GM12878 (cell line): Measurements from ENCODE around the gene DUSP12. TPM values are rescaled to one million over a fixed set of nuclear protein-coding genes. Genes with fewer than 3 reads are reported as not detected.

ENCODE experiments used
- ATAC-seq: fragments of 200-7000 bp; cut with Tn5 transposase; 3 replicates; pipeline ENCODE4 v1.9.1; 2020; ENCODE audit warnings: mild to moderate bottlenecking, moderate library complexity
- BruUV-seq: library from RNA; stranded (reverse); fragments of 400-500 nt; replicated peaks from 2 replicates; lab custom pipeline; 2021; lab: Mats Ljungman, UMichigan
- CTCF ChIA-PET: fragments of 300-600 bp; sonication (Branson Sonifier 250); formaldehyde crosslinking; extraction: SDS; loops from one replicate; lab custom pipeline; 2021; ENCODE audit warnings: inconsistent platforms; lab: Yijun Ruan, JAX
- POLR2A ChIA-PET: fragments of 350-600 bp; formaldehyde crosslinking; extraction: SDS; loops from one replicate; lab custom pipeline; 2021; ENCODE audit warnings: inconsistent platforms; lab: Charles Lee
- RAD21 ChIA-PET: fragments of 300-600 bp; sonication (Branson Sonifier 250); formaldehyde crosslinking; loops from one replicate; lab custom pipeline; 2023; ENCODE audit warnings: antibody characterized with exemption; ENCODE audit not compliant: unreplicated experiment; lab: Charles Lee
- SMC1A ChIA-PET: fragments of 300-600 bp; sonication (Branson Sonifier 250); formaldehyde crosslinking; loops from one replicate; lab custom pipeline; 2023; ENCODE audit not compliant: unreplicated experiment, uncharacterized antibody; lab: Charles Lee
- DNase-seq: peaks from one replicate; pipeline ENCODE4 v3.0.0-alpha.2; 2011; ENCODE audit warnings: low read depth, low spot score
- FAIRE-seq: peaks from 3 replicates; lab custom pipeline; 2011; peaks lifted over from hg19 to GRCh38; lab: Jason Lieb, UNC
- H2AFZ ChIP-seq: 2 replicates; pipeline ENCODE4 v1.6.0; 2011; ENCODE audit warnings: low read depth, low read length, control low read depth; ENCODE audit not compliant: control insufficient read depth
- H3K27ac ChIP-seq: 2 replicates; pipeline ENCODE4 v1.5.1; 2011; ENCODE audit warnings: control low read depth; ENCODE audit not compliant: control insufficient read depth, insufficient read depth
- H3K27me3 ChIP-seq, 2 experiments: replicated peaks in 1 of 2; 2 replicates each; pipeline versions ENCODE4 v1.6.0 to v1.6.1; 2011; ENCODE audit warnings: low read length in 1 of 2; ENCODE audit not compliant: control insufficient read depth in 2 of 2, insufficient read depth in 2 of 2
- H3K36me3 ChIP-seq, 2 experiments: 2 replicates each; pipeline ENCODE4 v1.5.1; 2011; ENCODE audit warnings: low read length in 1 of 2; ENCODE audit not compliant: control insufficient read depth in 2 of 2, insufficient read depth in 2 of 2
- H3K4me1 ChIP-seq: 2 replicates; pipeline ENCODE4 v1.6.1; 2011; ENCODE audit warnings: mild to moderate bottlenecking, low read length, moderate library complexity, mixed read lengths; ENCODE audit not compliant: control insufficient read depth, insufficient read depth
- H3K4me2 ChIP-seq: 2 replicates; pipeline ENCODE4 v1.6.0; 2011; ENCODE audit warnings: control low read depth; ENCODE audit not compliant: control insufficient read depth, insufficient read depth
- H3K4me3 ChIP-seq: fragments of 200-600 bp; sonication (generic); 2 replicates; pipeline ENCODE4 v1.5.1; 2016
- H3K79me2 ChIP-seq: 2 replicates; pipeline ENCODE4 v1.6.0; 2011; ENCODE audit warnings: low read length; ENCODE audit not compliant: control insufficient read depth, insufficient read depth
- H3K9ac ChIP-seq: 2 replicates; pipeline ENCODE4 v1.8.0; 2011; ENCODE audit warnings: low read length, control low read depth, mixed read lengths; ENCODE audit not compliant: control insufficient read depth, insufficient read depth
- H3K9me3 ChIP-seq: replicated peaks from 3 replicates; pipeline ENCODE4 v1.5.1; 2011; ENCODE audit warnings: mild to moderate bottlenecking, low read length; ENCODE audit not compliant: control insufficient read depth, insufficient read depth
- H4K20me1 ChIP-seq: 2 replicates; pipeline ENCODE4 v1.6.0; 2011; ENCODE audit not compliant: control insufficient read depth, insufficient read depth
- CEBPB ChIP-seq, 2 experiments: fragments of 150-350 bp in 1 of 2; IDR thresholded peaks; 2 replicates each; pipeline ENCODE4 v1.6.1; 2012 to 2014; ENCODE audit warnings: low read depth in 2 of 2, low read length in 2 of 2, borderline replicate concordance in 1 of 2, inconsistent platforms in 1 of 2
- CHD4 ChIP-seq: fragments of 200-600 bp; sonication (generic); IDR thresholded peaks from 2 replicates; pipeline ENCODE4 v1.6.1; 2016; ENCODE audit warnings: mild to moderate bottlenecking
- DPF2 ChIP-seq: fragments of 450-650 bp; IDR thresholded peaks from 2 replicates; pipeline ENCODE4 v1.6.1; 2017; ENCODE audit warnings: mild to moderate bottlenecking
- ESRRA ChIP-seq: IDR thresholded peaks from 2 replicates; pipeline ENCODE4 v1.6.1; 2012; ENCODE audit warnings: mild to moderate bottlenecking, low read length, improper control_type of control experiment
- HCFC1 ChIP-seq: fragments of 150-350 bp; IDR thresholded peaks from 2 replicates; pipeline ENCODE4 v1.6.1; 2014; ENCODE audit warnings: low read length
- HDGF ChIP-seq: fragments of 450-650 bp; IDR thresholded peaks from 2 replicates; pipeline ENCODE4 v1.6.1; 2016; ENCODE audit warnings: antibody characterized with exemption
- LARP7 ChIP-seq: fragments of 450-650 bp; IDR thresholded peaks from 2 replicates; pipeline ENCODE4 v1.6.1; 2017; ENCODE audit warnings: mild to moderate bottlenecking
- NBN ChIP-seq: fragments of 450-650 bp; IDR thresholded peaks from 2 replicates; pipeline ENCODE4 v1.6.1; 2016
- NR2C1 ChIP-seq: fragments of 450-650 bp; IDR thresholded peaks from 2 replicates; pipeline ENCODE4 v1.6.1; 2017; ENCODE audit warnings: antibody characterized with exemption, mild to moderate bottlenecking, moderate library complexity
- PAX5 ChIP-seq: IDR thresholded peaks from 2 replicates; pipeline ENCODE4 v1.6.1; 2011; ENCODE audit warnings: low read depth, low read length, borderline replicate concordance
- POLR2A ChIP-seq: IDR thresholded peaks from 2 replicates; pipeline ENCODE4 v1.6.1; 2011; ENCODE audit warnings: low read depth, mild to moderate bottlenecking, low read length
- SIX5 ChIP-seq: IDR thresholded peaks from 2 replicates; pipeline ENCODE4 v1.6.1; 2011; ENCODE audit warnings: mild to moderate bottlenecking, low read depth, low read length, moderate library complexity; ENCODE audit not compliant: severe bottlenecking
- TAF1 ChIP-seq: IDR thresholded peaks from 2 replicates; pipeline ENCODE4 v1.6.1; 2011; ENCODE audit warnings: mild to moderate bottlenecking, low read depth, low read length, borderline replicate concordance
- YBX1 ChIP-seq: fragments of 450-650 bp; IDR thresholded peaks from 2 replicates; pipeline ENCODE4 v1.6.1; 2016; ENCODE audit warnings: antibody characterized with exemption
- ZNF622 ChIP-seq: fragments of 450-650 bp; IDR thresholded peaks from 2 replicates; pipeline ENCODE4 v1.6.1; 2017; ENCODE audit warnings: mild to moderate bottlenecking, inconsistent platforms
- WGBS: methylation state at CpG from one replicate; pipeline ENCODE4 v1.1.6; 2016; ENCODE audit warnings: low lambda C conversion rate; ENCODE audit not compliant: insufficient replicate concordance, insufficient coverage; ENCODE audit errors: missing lambda C conversion rate; 5-methylcytosine and 5-hydroxymethylcytosine counted together
- in situ Hi-C: fragments of 300-500 bp; cut with MboI; formaldehyde crosslinking; loops from 9 replicates; pipeline ENCODE4 v1.14.3; 2018; ENCODE audit warnings: mixed read lengths
- intact Hi-C: fragments of 100-400 bp; cut with micrococcal nuclease; formaldehyde crosslinking; loops from one replicate; pipeline ENCODE4 v1.14.2; 2022; ENCODE audit not compliant: unreplicated experiment
- polyA plus RNA-seq, 11 experiments: library from polyadenylated mRNA; depleted of rRNA in 4 of 11; unstranded in 6 of 11; stranded (reverse) in 5 of 11; fragments of >200 nt; fragmentation: Nextera tagmentation in 4 of 11; fragmentation: Illumina TruSeq in 1 of 11; extraction: Ambion mirVana in 4 of 11; extraction: Trizol in 1 of 11; gene quantifications; 1 replicate in 1 of 11; 2 replicates in 10 of 11; pipeline versions ENCODE4 v1.2.1 to v1.2.3, GENCODE V29; 2011 to 2016; ENCODE audit warnings: inconsistent platforms in 2 of 11, missing spikeins in 2 of 11, low read depth in 1 of 11
- total RNA-seq, 4 experiments: library from RNA; depleted of rRNA in 3 of 4; stranded (reverse); fragments of >200 nt in 3 of 4; fragmentation: Illumina TruSeq in 1 of 4; extraction: Trizol in 1 of 4; gene quantifications; 2 replicates each; pipeline versions ENCODE4 v1.2.1 to v1.2.3, GENCODE V29; 2013 to 2021
- TF ChIP-seq, protein P1 (sequence below): fragments of 450-650 bp; IDR thresholded peaks from 2 replicates; pipeline ENCODE4 v1.6.1; 2014; ENCODE audit warnings: mild to moderate bottlenecking
- TF ChIP-seq, protein P2 (sequence below): fragments of 450-650 bp; conservative IDR thresholded peaks from 2 replicates; pipeline ENCODE4 v1.6.1; 2017; ENCODE audit warnings: mild to moderate bottlenecking, moderate library complexity
- TF ChIP-seq, protein P3 (sequence below): fragments of 450-650 bp; IDR thresholded peaks from 2 replicates; pipeline ENCODE4 v1.6.1; 2018; ENCODE audit warnings: borderline replicate concordance, mild to moderate bottlenecking; ENCODE audit not compliant: partially characterized antibody

Gene DUSP12
- total and polyA plus RNA-seq, 10 of the 15 experiments (the other 5 are each of a cell fraction or from before 2014, with no cell fraction given): 7.0 to 51.5 (median 35.4) TPM

DNA sequence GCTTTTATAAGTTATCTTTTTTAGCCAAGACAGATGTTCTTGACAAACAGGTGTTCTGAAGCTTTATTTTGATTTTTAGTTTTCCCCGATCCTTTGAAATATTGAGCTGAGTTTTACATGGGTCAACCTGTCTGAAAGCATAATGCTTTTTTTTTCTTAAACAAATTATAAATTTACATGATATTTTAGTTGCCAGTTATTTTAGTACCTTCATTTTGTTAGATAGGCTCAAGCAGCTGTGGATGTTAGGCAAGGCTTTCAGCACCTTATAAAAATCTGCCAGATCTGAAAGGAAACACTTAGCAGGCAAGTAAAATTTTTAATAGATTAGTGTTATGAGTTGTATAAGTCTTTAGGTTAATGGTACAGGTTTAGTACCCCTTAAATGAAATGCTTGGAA is 50.2 kb downstream of the DUSP12 start:
- SMC1A ChIA-PET: no interaction called here
- Histone ChIP-seq H3K4me2 (no peak overlapping the region), H3K27ac (no peak overlapping the region), H3K27me3 (no peaks in the 10 kb centered on the region), H3K4me3 (no peak overlapping the region), H3K36me3 (peaks cover 6 to 29% of the 10 kb centered on the region in 2 experiments), H3K4me1 (no peaks in the 10 kb centered on the region), H2AFZ (no peak overlapping the region), H3K9me3 (no peaks in the 10 kb centered on the region), H4K20me1 (no peaks in the 10 kb centered on the region), H3K9ac (no peak overlapping the region), H3K79me2 (no peaks in the 10 kb centered on the region)
- no TSS peak for BruUV-seq
- CTCF ChIA-PET: interaction anchor here (0.6 to 1.8 kb wide), 2 partner anchors 13 to 237 kb away, joined by 3 to 4 read pairs; no protein-coding TSS in a partner anchor
- RAD21 ChIA-PET: no interaction called here
- in situ Hi-C loops: no loop called here
- POLR2A ChIA-PET: no interaction called here
- WGBS: 100% methylated on average over 1 of the region's 1 CpG
- FAIRE-seq (no peak), DNase-seq (no peak), ATAC-seq (no peak)
- TF ChIP-seq, protein P1, sequence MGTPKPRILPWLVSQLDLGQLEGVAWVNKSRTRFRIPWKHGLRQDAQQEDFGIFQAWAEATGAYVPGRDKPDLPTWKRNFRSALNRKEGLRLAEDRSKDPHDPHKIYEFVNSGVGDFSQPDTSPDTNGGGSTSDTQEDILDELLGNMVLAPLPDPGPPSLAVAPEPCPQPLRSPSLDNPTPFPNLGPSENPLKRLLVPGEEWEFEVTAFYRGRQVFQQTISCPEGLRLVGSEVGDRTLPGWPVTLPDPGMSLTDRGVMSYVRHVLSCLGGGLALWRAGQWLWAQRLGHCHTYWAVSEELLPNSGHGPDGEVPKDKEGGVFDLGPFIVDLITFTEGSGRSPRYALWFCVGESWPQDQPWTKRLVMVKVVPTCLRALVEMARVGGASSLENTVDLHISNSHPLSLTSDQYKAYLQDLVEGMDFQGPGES: no peak
- no peak for TF ChIP-seq SIX5
- TF ChIP-seq YBX1: no peak
- no peak for TF ChIP-seq ESRRA
- TF ChIP-seq, protein P2, sequence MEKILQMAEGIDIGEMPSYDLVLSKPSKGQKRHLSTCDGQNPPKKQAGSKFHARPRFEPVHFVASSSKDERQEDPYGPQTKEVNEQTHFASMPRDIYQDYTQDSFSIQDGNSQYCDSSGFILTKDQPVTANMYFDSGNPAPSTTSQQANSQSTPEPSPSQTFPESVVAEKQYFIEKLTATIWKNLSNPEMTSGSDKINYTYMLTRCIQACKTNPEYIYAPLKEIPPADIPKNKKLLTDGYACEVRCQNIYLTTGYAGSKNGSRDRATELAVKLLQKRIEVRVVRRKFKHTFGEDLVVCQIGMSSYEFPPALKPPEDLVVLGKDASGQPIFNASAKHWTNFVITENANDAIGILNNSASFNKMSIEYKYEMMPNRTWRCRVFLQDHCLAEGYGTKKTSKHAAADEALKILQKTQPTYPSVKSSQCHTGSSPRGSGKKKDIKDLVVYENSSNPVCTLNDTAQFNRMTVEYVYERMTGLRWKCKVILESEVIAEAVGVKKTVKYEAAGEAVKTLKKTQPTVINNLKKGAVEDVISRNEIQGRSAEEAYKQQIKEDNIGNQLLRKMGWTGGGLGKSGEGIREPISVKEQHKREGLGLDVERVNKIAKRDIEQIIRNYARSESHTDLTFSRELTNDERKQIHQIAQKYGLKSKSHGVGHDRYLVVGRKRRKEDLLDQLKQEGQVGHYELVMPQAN: no peak
- TF ChIP-seq, protein P3, sequence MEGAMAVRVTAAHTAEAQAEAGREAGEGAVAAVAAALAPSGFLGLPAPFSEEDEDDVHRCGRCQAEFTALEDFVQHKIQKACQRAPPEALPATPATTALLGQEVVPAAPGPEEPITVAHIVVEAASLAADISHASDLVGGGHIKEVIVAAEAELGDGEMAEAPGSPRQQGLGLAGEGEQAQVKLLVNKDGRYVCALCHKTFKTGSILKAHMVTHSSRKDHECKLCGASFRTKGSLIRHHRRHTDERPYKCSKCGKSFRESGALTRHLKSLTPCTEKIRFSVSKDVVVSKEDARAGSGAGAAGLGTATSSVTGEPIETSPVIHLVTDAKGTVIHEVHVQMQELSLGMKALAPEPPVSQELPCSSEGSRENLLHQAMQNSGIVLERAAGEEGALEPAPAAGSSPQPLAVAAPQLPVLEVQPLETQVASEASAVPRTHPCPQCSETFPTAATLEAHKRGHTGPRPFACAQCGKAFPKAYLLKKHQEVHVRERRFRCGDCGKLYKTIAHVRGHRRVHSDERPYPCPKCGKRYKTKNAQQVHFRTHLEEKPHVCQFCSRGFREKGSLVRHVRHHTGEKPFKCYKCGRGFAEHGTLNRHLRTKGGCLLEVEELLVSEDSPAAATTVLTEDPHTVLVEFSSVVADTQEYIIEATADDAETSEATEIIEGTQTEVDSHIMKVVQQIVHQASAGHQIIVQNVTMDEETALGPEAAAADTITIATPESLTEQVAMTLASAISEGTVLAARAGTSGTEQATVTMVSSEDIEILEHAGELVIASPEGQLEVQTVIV: no peak
- no peak for TF ChIP-seq NR2C1
- TF ChIP-seq DPF2: no peak
- no peak for TF ChIP-seq NBN
- no peak for TF ChIP-seq PAX5
- TF ChIP-seq CHD4: no peak
- no peak for TF ChIP-seq HDGF
- TF ChIP-seq CEBPB (IDR thresholded peaks at IDR 0.05; ENCODE audit: borderline replicate concordance in 1 of 2, low read depth in 2 of 2, low read length in 2 of 2): no peak
- no peak for TF ChIP-seq POLR2A
- no peak for TF ChIP-seq ZNF622
- no peak for TF ChIP-seq TAF1
- TF ChIP-seq LARP7: no peak
- TF ChIP-seq HCFC1: no peak
- intact Hi-C loops: loop anchor here (10.0 kb wide), 2 partner anchors 105 to 475 kb away; no protein-coding TSS in a partner anchor
